ENCODE data around the gene MAPK6.

Gene MAPK6

GRCh38 chr15:52010633-52011595 lies 8.1 kb upstream of the MAPK6 start:
- DNase-seq (ENCODE audit: low read depth): no peak

- DNase-seq (ENCODE audit: low read depth): no peak
These were observed 7.3 kb upstream of the MAPK6 start for GRCh38 chr15:52011711-52012144.

- DNase-seq (ENCODE audit: low read depth): no peak
These were observed 6.8 kb upstream of the MAPK6 start for GRCh38 chr15:52012210-52012609.

GRCh38 chr15:52013151-52013791 lies 5.7 kb upstream of the MAPK6 start:
- no peak for DNase-seq (ENCODE audit: low read depth)

GRCh38 chr15:52014616-52015015 lies 4.4 kb upstream of the MAPK6 start:
- DNase-seq (ENCODE audit: low read depth): no peak

GRCh38 chr15:52016316-52016715 lies 2.7 kb upstream of the MAPK6 start:
- DNase-seq (ENCODE audit: low read depth): no peak

- DNase-seq (ENCODE audit: low read depth): no peak
These were observed 775 bp upstream of the MAPK6 start for GRCh38 chr15:52018244-52018643.

- DNase-seq (ENCODE audit: low read depth): peak; percentile 45
These were observed 588 bp downstream of the MAPK6 start for GRCh38 chr15:52019394-52020220.

- no peak for DNase-seq (ENCODE audit: low read depth)
These were observed 1.4 kb downstream of the MAPK6 start for GRCh38 chr15:52020221-52021085.

GRCh38 chr15:52021128-52021671 lies 2.2 kb downstream of the MAPK6 start:
- DNase-seq (ENCODE audit: low read depth): peak; percentile 58

GRCh38 chr15:52021892-52022540 lies 3.0 kb downstream of the MAPK6 start:
- no peak for DNase-seq (ENCODE audit: low read depth)

- DNase-seq (ENCODE audit: low read depth): no peak
These were observed 4.3 kb downstream of the MAPK6 start for GRCh38 chr15:52023169-52023922.

- no peak for DNase-seq (ENCODE audit: low read depth)
These were observed 9.5 kb downstream of the MAPK6 start for GRCh38 chr15:52028431-52029093.

- DNase-seq (ENCODE audit: low read depth): no peak
These were observed 11.0 kb downstream of the MAPK6 start for GRCh38 chr15:52030010-52030409.

- no peak for DNase-seq (ENCODE audit: low read depth)
These were observed 12.5 kb downstream of the MAPK6 start for GRCh38 chr15:52031556-52031955.

- no peak for DNase-seq (ENCODE audit: low read depth)
These were observed 19.0 kb downstream of the MAPK6 start for GRCh38 chr15:52037889-52038505.

GRCh38 chr15:52039925-52040781 lies 21.1 kb downstream of the MAPK6 start:
- DNase-seq (ENCODE audit: low read depth): no peak
